Measurements from ENCODE around the gene FATE1. TPM values are rescaled to one million over a fixed set of nuclear protein-coding genes. Genes with fewer than 3 reads are reported as not detected.

FATE1 gene
- total RNA-seq, 1 experiment from 2014 or later, result not detected

- DNase-seq (ENCODE audit: low read depth), result peak; percentile 6
Observed at GRCh38 chrX:151703487-151703886, 12.3 kb upstream of the FATE1 start.

- DNase-seq (ENCODE audit: low read depth), result no peak
Observed at GRCh38 chrX:151704041-151704663, 11.7 kb upstream of the FATE1 start.

- no peak for DNase-seq (ENCODE audit: low read depth)
Observed at GRCh38 chrX:151708821-151709220, 7.0 kb upstream of the FATE1 start.

GRCh38 chrX:151710457-151710856 lies 5.4 kb upstream of the FATE1 start:
- no peak for DNase-seq (ENCODE audit: low read depth)

- DNase-seq (ENCODE audit: low read depth), result no peak
Observed at GRCh38 chrX:151711154-151711553, 4.7 kb upstream of the FATE1 start.

- DNase-seq (ENCODE audit: low read depth), result peak; percentile 18
Observed at GRCh38 chrX:151711787-151712186, 4.0 kb upstream of the FATE1 start.

DNA sequence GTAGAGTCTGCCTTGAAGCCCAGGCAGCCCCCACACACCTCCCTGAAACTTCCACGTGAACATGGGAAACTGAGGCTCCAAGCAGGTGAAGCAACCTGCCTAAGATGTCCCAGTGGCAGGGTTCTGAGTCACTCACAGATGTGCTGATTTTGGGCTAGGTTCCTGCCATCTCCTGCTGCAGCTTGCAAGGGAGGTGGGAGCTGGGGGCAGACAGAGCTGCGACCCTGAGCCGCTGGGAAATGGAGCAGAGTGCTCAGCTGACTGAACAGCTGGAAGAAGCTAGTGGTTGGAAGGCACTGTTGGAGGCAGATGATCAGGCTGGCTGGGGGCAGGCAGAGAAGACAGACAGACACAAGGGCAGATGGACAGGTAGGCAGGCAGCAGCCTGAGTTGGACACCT lies 3.6 kb upstream of the FATE1 start:
- no peak for DNase-seq (ENCODE audit: low read depth)

- peak; percentile 6 for DNase-seq (ENCODE audit: low read depth)
Observed at GRCh38 chrX:151713849-151714248, 2.0 kb upstream of the FATE1 start.

DNA sequence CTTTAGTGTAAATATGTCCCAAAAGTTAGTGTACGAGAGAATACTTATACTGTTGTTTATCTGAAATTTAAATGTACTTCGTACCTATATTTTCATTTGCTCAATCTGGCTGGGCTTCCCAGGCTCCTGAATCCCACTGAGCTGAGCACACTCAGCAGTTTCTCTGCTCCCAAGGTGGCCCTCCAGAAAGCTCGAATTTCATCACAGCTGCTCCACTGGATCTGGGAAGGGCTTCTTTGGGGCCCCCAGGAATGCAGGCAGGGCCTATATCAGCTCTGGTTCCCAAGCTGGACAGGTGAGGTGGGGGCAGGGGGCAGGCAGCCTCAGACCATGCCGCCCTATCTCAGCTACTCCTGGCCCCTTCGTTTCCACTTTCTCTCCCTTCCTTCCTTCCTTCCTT lies 1.5 kb upstream of the FATE1 start:
- DNase-seq (ENCODE audit: low read depth), result no peak

GRCh38 chrX:151722241-151722846 lies 6.5 kb downstream of the FATE1 start:
- DNase-seq (ENCODE audit: low read depth), result peak; percentile 13

DNA sequence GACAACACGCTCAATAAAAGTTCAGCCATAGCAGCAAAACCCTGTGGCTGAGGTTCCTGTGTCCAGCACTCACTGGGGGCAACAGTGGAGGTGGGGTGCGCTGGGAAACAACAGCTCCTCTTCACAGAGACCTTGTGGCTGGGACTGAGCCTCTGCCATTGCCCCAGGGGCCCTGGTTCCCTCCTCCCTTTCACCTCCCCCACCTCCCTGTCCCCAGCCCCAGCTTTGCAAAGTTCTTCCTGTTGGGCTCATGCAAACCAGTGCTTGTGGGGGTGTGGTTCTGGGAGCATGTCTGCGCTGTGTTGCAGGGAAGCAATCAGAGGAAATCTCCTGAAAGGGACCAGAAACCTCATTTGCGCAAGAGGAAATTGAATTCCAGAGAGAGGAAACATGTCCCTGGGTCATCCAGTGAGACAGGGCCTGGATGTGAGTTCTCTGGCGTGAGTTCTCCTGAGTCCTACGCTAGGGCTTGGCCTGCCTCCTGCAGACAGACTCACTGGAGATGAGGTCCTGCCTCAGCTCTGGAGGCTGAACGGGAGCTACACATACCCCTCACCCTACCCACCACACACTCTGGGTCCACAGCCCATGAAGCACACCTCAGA lies 7.4 kb downstream of the FATE1 start:
- no peak for DNase-seq (ENCODE audit: low read depth)

GRCh38 chrX:151724563-151725337 lies 8.9 kb downstream of the FATE1 start:
- no peak for DNase-seq (ENCODE audit: low read depth)

DNA sequence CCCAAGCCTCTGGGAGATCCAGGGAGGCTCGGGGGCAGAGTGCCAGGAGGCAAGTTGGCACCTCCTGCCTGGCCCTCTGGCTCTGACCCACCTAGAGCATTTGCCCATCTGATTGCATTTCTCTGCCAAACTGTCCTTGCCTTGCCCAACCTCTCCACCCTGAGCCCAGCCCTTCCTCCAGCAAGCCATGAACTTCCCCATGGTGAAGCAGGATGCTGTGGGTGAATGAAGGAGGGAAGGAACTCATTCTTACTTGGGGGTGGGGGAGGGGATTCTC lies 9.4 kb downstream of the FATE1 start:
- no peak for DNase-seq (ENCODE audit: low read depth)

DNA sequence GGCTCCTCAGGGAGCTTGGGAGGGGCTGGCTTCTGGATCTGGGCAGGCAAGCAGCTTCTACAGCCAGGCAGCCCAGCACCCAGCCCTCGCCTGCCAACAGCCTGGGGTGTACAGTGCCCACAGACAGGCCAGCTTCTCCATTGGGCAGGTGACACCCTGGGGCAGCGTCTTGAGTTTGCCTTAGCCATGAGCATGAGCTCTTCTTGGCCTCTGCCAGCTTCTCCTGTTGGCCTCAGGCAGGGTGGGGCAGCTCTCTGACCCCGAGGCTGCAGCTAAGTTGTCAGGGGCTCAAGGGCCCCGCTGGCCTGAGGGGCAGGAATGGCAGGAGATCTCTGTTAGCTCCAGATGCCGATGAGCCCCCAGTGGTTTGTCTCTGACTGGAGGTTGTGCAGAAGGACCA lies 10.9 kb downstream of the FATE1 start:
- no peak for DNase-seq (ENCODE audit: low read depth)

DNA sequence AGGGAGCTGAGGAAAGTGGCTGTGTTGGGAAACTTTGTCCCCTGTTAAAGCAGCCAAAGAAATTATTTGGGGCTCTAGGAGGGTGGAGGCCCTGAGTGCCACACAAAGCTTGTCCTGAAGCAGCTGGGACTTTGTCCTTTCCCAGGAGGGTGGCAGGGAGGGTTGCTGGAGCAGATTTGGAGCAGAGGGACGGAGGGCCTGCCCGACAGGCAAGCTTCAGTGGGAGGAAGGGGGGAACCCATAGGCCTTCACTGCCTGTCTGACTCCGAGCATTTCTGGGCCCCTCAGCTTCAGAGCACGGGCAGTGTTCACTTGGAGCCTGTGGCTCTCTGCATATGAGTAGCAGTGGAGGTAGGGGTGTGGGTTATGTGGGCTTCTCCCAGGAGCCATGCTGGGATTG lies 11.5 kb downstream of the FATE1 start:
- DNase-seq (ENCODE audit: low read depth), result no peak

GRCh38 chrX:151729056-151729725 lies 13.4 kb downstream of the FATE1 start:
- no peak for DNase-seq (ENCODE audit: low read depth)

- no peak for DNase-seq (ENCODE audit: low read depth)
Observed at GRCh38 chrX:151734446-151734845, 18.6 kb downstream of the FATE1 start, which contains the start of gene CNGA2. Gene CNGA2 (plus strand): TSS chrX:151734746. CDS start chrX:151738484, 3,738 bp downstream.

DNA sequence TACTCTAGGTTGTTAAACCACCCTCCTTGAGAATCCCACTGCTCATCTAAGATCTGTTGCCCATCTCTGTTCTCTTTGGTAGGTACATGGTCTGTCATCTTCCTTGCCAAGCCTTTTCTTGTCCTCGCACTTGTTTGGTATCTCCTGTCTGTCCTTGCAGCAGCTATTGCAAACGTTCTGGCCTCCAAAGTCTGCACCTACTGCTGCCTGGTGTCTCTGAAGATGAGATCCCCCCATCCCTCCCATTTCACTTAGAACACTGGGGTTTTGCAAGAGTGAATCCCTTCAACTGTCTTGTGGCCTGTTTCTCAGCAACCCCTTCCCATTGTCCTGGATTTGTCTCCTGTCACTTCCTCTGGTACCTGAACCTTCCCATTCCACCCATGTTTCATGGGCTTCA lies 19.4 kb downstream of the FATE1 start:
- no peak for DNase-seq (ENCODE audit: low read depth)

DNA sequence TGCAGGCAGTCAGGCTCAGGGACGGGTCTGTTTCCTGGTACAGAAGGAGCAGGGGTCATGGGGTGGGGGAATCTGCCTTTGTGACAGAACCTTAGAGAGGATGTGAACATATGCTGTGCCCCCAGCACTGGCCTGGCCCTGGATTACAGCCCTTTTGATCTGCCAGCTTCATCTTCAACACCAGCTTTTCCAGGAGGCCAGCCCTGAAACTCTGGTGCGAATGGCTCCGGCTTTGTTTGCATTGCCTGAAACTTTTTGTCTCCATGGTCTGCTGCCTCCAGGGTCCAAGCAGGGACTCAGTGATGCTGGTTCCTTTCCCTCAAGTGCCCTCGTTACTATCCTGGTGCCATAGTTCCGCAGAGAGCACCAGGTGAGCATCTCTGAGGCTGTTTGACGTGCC lies 20.9 kb downstream of the FATE1 start:
- no peak for DNase-seq (ENCODE audit: low read depth)

DNA sequence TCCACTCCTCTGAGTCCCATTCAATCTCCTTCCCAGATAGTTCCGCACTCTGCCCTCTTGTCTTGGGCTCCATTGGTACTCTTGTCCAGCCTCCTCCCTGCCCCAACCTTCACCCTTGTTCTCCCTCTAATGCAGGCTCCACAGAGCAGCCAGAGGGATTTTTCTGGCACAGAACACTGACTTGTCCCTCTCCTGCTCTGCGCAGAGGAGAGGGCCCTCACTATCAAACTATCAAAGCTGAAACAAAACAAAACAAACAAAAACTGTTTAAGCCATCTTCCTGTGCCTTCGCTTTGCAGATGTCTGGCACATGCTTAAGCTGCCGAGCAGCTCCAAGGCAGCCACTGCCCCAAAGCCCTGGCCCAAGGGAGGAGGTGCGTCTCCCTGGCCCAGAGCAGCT lies 21.7 kb downstream of the FATE1 start:
- DNase-seq (ENCODE audit: low read depth), result no peak

DNA sequence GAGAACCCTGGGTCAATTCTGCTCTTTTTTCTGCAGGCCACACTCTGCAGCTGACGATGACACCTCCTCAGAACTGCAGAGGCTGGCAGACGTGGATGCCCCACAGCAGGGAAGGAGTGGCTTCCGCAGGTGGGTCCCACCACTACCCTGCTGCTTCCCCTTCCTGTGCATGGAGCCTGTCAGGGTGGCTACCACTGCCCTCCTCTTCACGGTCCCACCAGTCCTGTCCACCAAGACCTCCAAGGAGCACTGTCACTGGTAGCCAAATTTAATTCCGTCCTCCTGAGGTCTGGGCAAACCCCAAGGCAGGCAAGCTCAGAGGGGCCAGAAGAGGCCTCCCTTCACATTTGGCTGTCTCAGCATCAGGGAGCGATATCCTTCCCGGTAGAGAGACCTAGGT lies 22.9 kb downstream of the FATE1 start:
- no peak for DNase-seq (ENCODE audit: low read depth)

DNA sequence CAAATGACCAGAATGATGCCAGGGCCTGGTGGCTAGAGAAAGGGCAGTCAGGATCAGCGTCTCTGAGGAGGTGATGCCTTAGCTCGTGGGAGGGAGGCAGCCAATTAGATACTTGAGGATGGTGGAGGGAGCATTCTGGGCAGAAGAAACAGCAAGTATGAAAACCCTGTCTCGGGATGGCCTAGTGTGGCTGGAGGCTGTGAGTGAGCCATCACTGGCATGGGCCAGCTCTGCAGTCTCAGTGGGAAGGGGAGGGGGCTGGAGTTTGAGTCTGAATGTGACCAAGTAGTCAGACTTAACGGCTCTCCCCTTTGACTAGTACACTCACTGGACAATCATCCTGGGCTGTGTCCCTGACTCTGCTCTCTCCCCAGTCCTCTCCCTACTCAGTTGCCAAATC lies 25.8 kb downstream of the FATE1 start:
- DNase-seq (ENCODE audit: low read depth), result no peak

Measured in HT1080 (cell line).